Esophagus muscularis mucosa (tissue), 4 donors: ENCODE data around the gene DNAH14.

ENCODE experiments used
- CTCF ChIP-seq, 3 experiments: fragments of 200-600 bp in 2 of 3; fragments of 450-650 bp in 1 of 3; sonication (generic) in 2 of 3; IDR thresholded peaks; one replicate each; pipeline ENCODE4 v1.5.1; 2017 to 2019; ENCODE audit warnings: antibody characterized with exemption in 3 of 3, mild to moderate bottlenecking in 2 of 3, moderate library complexity in 1 of 3
- EP300 ChIP-seq: sonication (generic); formaldehyde crosslinking; IDR thresholded peaks from one replicate; pipeline ENCODE4 v1.6.1; 2017; ENCODE audit warnings: antibody characterized with exemption
- POLR2A ChIP-seq: fragments of 450-650 bp; IDR thresholded peaks from one replicate; pipeline ENCODE4 v1.6.1; 2017; ENCODE audit warnings: antibody characterized with exemption, moderate library complexity, mild to moderate bottlenecking, low read depth

- no peak for TF ChIP-seq CTCF (IDR thresholded peaks at IDR 0.05)
- no peak for TF ChIP-seq POLR2A
- TF ChIP-seq EP300, result no peak
These were observed 417.7 kb downstream of the DNAH14 start for GRCh38 chr1:225347123-225347683.
